ENCODE measurements around the gene CAMK2B. TPM values are rescaled to one million over a fixed set of nuclear protein-coding genes. Genes with fewer than 3 reads are reported as not detected.

Gene CAMK2B
- total RNA-seq, 1 donor from 2014 or later: not detected

GRCh38 chr7:44222776-44223261 lies 102.6 kb downstream of the CAMK2B start:
- TF ChIP-seq CTCF (conservative IDR thresholded peaks at IDR 0.05; ENCODE audit: low read depth, low read length): no peak
- DNase-seq (ENCODE audit: low read depth): no peak
- no peak overlapping the region for H3K4me3 ChIP-seq (ENCODE audit: low read depth, low read length)

- no peak for TF ChIP-seq CTCF (conservative IDR thresholded peaks at IDR 0.05; ENCODE audit: low read depth, low read length)
- H3K4me3 ChIP-seq (ENCODE audit: low read depth, low read length): no peak overlapping the region
- no peak for DNase-seq (ENCODE audit: low read depth)
Measured at GRCh38 chr7:44222074-44222473, 103.3 kb downstream of the CAMK2B start.

GRCh38 chr7:44221231-44221791 lies 104.1 kb downstream of the CAMK2B start:
- TF ChIP-seq CTCF (conservative IDR thresholded peaks at IDR 0.05; ENCODE audit: low read depth, low read length): no peak
- no peak for DNase-seq (ENCODE audit: low read depth)
- H3K4me3 ChIP-seq (ENCODE audit: low read depth, low read length): no peak overlapping the region

GRCh38 chr7:44220358-44221112 lies 104.9 kb downstream of the CAMK2B start:
- no peak for DNase-seq (ENCODE audit: low read depth)
- TF ChIP-seq CTCF (conservative IDR thresholded peaks at IDR 0.05; ENCODE audit: low read depth, low read length): no peak
- H3K4me3 ChIP-seq (ENCODE audit: low read depth, low read length): no peak overlapping the region

- no peak for DNase-seq (ENCODE audit: low read depth)
- no peak overlapping the region for H3K4me3 ChIP-seq (ENCODE audit: low read depth, low read length)
- no peak for TF ChIP-seq CTCF (conservative IDR thresholded peaks at IDR 0.05; ENCODE audit: low read depth, low read length)
Measured at GRCh38 chr7:44220046-44220357, 105.4 kb downstream of the CAMK2B start.

- no peak for TF ChIP-seq CTCF (conservative IDR thresholded peaks at IDR 0.05; ENCODE audit: low read depth, low read length)
- DNase-seq (ENCODE audit: low read depth): no peak
- H3K4me3 ChIP-seq (ENCODE audit: low read depth, low read length): no peak overlapping the region
Measured at GRCh38 chr7:44219371-44220045, 105.9 kb downstream of the CAMK2B start.

All from epithelial cell of proximal tubule (primary cell).